NCI-H1436 treated with DMSO at 0.1 percent for 48 hours (cell line): ENCODE data around the gene EPC2.
"Not testable (repeated sequence)": the region's sequence is repeated elsewhere in the genome, so short reads cannot be mapped to it uniquely, and the experiment has no call there.

Experiments used
- DNase-seq: peaks from one replicate; lab custom pipeline; 2025; lab: John Stamatoyannopoulos, UW

Gene EPC2

GRCh38 chr2:148674063-148675020, 29.8 kb downstream of the EPC2 start:
- no peak for DNase-seq

- DNase-seq: no peak
These were observed 31.2 kb downstream of the EPC2 start for GRCh38 chr2:148675708-148676107.

- DNase-seq: not testable (repeated sequence)
These were observed 34.0 kb downstream of the EPC2 start for GRCh38 chr2:148678302-148679179.

- DNase-seq: no peak
These were observed 35.9 kb downstream of the EPC2 start for GRCh38 chr2:148680462-148680861.

- no peak for DNase-seq
These were observed 36.9 kb downstream of the EPC2 start for GRCh38 chr2:148681443-148681842.

GRCh38 chr2:148681862-148682261, 37.3 kb downstream of the EPC2 start:
- not testable (repeated sequence) for DNase-seq

GRCh38 chr2:148684507-148684906, 40.0 kb downstream of the EPC2 start:
- no peak for DNase-seq

GRCh38 chr2:148687543-148687942, 43.0 kb downstream of the EPC2 start:
- no peak for DNase-seq

GRCh38 chr2:148688011-148688410, 43.5 kb downstream of the EPC2 start:
- DNase-seq: not testable (repeated sequence)

GRCh38 chr2:148696985-148697384, 52.4 kb downstream of the EPC2 start:
- no peak for DNase-seq

GRCh38 chr2:148699830-148700229, 55.3 kb downstream of the EPC2 start:
- DNase-seq: no peak

- no peak for DNase-seq
These were observed 56.5 kb downstream of the EPC2 start for GRCh38 chr2:148701039-148701438.

GRCh38 chr2:148701877-148702276, 57.3 kb downstream of the EPC2 start:
- no peak for DNase-seq

- DNase-seq: no peak
These were observed 57.9 kb downstream of the EPC2 start for GRCh38 chr2:148702475-148702874.

GRCh38 chr2:148704247-148704646, 59.7 kb downstream of the EPC2 start:
- DNase-seq: peak; percentile 37

- no peak for DNase-seq
These were observed 71.9 kb downstream of the EPC2 start for GRCh38 chr2:148716378-148716920.

GRCh38 chr2:148718039-148718438, 73.5 kb downstream of the EPC2 start:
- no peak for DNase-seq

- no peak for DNase-seq
These were observed 74.7 kb downstream of the EPC2 start for GRCh38 chr2:148719195-148719749.

GRCh38 chr2:148719941-148720436, 75.4 kb downstream of the EPC2 start:
- DNase-seq: no peak

GRCh38 chr2:148720501-148721001, 76.0 kb downstream of the EPC2 start:
- DNase-seq: no peak

GRCh38 chr2:148721520-148721931, 77.0 kb downstream of the EPC2 start:
- no peak for DNase-seq
